C4-2B (cell line): ENCODE measurements around the gene TUBB4B.

Experiments
- H3K27ac ChIP-seq: fragments of 450-650 bp; 2 replicates; pipeline ENCODE4 v1.5.1; 2017
- ZFX ChIP-seq: fragments of 450-650 bp; IDR thresholded peaks from 2 replicates; pipeline ENCODE4 v1.6.1; 2017
- TF ChIP-seq, protein P1 (sequence below): fragments of 450-650 bp; conservative IDR thresholded peaks from 2 replicates; pipeline ENCODE4 v1.5.1; 2017; ENCODE audit warnings: mild to moderate bottlenecking

Gene TUBB4B

DNA sequence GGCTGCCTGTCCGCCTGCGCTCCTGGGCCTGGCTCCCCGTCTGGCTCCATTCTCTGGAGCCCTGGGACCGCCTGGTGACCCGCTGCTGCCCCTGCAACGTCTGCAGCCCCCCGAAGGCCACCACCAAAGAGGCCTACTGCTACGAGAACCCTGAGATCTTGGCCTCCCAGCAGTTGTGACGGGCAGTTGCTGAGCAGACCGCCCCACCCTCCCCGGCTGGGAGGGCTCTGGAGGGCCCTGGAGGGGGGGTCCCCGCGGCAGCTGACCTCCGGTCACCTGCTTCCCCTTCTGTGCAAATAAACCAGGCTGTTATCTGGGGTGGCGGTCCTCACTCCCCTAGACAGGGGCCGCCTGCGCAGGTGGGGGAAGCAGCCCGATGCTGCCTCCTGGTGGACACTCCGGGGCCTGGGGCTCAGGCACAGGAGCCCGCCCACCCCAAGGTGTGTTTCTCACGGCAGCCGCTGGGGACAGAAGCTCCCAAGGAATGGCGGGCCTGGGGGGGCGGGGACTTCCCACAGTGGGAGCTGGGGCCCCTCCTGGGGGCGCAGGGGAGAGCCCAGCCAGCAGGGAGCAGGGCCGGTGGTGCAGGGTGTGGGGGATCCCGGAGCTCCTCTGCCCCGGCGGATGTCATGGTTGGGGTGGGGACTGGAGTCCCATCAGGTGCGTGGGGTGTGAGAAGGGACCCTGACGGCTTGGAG lies 4.7 kb upstream of the TUBB4B start:
- TF ChIP-seq, protein P1, sequence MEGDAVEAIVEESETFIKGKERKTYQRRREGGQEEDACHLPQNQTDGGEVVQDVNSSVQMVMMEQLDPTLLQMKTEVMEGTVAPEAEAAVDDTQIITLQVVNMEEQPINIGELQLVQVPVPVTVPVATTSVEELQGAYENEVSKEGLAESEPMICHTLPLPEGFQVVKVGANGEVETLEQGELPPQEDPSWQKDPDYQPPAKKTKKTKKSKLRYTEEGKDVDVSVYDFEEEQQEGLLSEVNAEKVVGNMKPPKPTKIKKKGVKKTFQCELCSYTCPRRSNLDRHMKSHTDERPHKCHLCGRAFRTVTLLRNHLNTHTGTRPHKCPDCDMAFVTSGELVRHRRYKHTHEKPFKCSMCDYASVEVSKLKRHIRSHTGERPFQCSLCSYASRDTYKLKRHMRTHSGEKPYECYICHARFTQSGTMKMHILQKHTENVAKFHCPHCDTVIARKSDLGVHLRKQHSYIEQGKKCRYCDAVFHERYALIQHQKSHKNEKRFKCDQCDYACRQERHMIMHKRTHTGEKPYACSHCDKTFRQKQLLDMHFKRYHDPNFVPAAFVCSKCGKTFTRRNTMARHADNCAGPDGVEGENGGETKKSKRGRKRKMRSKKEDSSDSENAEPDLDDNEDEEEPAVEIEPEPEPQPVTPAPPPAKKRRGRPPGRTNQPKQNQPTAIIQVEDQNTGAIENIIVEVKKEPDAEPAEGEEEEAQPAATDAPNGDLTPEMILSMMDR: peak; percentile 100
- TF ChIP-seq ZFX: no peak
- peak overlapping the region; percentile 29 for H3K27ac ChIP-seq

DNA sequence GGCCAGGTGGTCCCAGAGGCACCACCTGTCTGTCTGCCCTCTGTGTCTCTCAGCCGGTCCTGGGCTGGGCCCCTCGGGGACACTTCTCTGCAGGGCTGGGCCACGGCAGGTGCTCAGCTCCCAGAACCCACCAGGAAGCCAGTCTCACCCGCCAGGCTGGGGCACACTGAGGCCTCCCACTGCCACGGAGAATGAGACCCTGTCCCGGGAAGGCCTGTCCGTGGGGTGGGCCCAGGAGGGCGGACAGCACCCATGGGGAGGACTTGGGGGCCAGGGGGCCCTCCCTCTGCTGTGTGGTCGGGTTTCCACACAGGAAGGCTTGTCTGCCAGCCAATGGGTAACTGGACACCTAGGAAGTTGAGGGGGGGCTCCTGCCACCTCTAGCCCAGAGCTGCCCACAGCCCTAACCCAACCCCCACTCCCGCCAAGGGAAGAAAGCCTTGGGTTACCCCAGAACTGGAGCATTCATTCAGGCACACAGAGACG lies 4.1 kb upstream of the TUBB4B start:
- peak overlapping the region; percentile 29 for H3K27ac ChIP-seq
- TF ChIP-seq ZFX: no peak
- TF ChIP-seq, protein P1: no peak; the same call in 1 of the 2 replicates

DNA sequence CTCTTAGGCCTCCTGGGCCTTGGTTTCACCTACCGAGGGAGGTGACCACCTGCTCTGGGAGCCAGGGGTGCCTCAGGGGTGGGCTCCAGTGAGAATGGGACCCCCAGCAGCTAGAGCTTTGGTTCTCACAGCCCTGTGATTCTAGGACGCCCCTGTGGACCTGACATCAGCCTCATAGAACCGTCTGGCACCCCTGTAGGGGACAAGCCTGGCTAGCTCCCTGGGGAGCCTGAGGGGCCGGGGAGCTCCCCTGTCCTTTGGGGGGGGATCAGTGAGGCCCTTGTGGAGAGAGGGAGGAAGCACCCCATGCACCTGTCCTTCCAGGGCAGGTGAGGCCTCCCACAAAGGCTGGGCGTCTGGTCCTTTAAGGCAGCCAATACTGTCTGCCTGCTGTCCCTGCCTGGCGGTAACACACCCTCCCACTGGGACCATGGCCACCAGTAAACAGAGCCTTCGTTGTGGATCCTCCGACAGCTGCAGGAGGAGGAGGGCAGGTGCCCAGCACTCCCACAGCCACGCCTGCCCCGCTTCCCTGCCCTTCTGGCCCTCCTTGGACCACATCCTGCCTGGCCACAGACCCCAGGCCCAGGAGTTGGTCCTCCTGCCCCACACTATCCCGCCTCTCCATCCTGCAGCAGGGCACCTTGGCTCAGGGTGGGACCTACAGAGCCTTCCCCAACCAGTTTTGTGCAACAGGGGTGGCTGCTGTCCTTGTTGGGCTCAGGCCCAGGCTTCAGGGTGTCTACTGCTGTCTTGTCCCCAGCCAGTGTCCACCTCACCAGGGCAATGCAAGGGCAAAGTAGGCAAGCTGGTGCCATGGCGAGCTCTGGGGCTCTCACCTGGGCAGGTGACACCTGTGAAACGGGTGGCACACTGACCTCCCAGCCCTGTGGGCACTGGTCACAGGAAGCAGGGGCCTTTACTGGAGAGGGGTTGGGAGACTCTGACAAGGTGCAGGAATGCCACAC lies 3.0 kb upstream of the TUBB4B start:
- H3K27ac ChIP-seq: peak overlapping the region; percentile 29
- no peak for TF ChIP-seq ZFX
- TF ChIP-seq, protein P1: no peak

DNA sequence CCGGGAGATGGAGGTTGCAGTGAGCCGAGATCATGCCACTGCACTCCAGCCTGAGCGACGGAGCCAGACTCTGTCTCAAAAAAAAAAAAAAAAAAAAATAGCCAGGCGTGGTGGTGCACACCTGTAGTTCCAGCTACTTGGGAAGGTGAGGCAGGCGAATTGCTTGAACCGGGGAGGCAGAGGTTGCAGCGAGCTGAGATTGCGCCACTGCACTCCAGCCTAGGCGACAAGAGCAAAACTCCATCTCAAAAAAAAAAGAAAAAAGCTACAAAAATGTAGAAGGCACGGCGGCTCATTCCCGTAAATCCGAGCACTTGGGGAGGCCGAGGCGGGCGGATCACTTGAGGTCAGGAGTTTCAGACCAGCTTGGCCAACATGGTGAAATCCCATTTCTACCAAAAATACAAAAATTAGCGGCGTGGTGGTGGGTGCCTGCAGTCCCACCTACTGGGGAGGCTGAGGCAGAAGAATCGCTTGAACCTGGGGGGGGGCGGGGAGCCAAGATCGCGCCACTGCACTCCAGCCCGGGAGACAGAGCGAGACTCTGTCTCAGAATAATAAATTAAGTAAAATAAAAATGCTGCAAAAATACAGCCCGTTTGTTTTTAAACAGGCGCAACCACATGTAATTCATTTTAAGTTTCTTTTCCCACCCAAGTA lies 1.4 kb upstream of the TUBB4B start:
- H3K27ac ChIP-seq: peak overlapping the region; percentile 99

DNA sequence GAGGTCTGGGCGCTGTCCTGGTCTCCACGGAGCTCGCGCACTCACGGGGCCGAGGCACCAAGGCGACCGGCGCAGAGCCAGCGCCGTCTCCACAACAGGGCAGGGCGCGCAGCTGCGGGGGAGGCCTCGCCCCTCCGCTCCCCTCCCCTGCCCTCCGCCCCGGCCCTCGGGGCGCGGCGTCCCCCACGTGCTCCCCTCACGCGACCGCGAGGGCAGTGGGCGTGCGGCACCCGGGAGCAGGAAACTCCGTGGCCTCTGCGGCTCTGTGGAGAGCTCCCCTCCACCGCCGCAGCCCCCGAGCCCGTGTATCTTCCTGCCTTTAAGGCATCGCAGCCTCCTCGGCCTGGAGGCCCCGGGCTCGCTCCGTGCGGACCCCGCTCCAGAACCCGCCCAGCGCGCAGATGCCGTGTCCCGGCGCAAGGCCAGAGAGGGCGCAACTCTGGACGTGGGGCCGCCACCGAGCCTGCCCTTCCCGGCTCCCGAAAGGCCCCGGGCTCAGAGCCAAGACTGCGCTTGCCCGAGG lies 708 bp upstream of the TUBB4B start:
- H3K27ac ChIP-seq: peak overlapping the region; percentile 99
- peak; percentile 92; the same call in 1 of the 2 replicates for TF ChIP-seq ZFX
- TF ChIP-seq, protein P1: no peak

DNA sequence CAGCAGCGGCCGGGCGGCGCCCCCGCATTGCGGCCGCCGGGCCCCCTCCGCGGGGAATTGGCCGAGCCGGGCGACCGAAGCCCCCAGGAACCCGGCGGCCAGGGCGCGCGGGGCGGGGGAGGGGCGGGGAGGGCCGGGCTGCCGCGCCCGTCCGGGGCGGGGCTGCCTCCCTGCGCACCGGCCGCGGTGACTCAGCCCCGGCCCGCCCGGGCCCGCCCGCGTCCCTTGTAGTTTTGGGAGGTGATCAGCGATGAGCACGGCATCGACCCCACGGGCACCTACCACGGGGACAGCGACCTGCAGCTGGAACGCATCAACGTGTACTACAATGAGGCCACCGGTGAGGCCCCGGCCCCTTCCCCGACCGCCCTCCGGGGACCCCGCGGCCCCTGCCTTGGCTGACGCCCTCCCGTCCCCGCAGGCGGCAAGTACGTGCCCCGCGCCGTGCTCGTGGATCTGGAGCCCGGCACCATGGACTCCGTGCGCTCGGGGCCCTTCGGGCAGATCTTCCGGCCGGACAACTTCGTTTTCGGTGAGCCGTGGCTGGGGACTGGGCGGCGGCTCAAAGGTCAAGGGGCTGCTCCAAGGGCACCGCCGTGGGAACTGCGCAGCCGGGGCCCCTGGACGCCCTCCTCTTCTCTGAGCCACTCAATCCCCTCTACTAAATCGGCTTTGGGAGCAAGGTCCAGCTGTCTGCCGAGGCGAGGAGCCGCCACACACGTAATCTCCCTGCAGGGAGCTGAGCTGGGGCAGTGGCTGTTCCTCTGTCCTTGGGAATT lies 592 bp downstream of the TUBB4B start:
- TF ChIP-seq ZFX: peak; percentile 54; the same call in 1 of the 2 replicates
- TF ChIP-seq, protein P1: no peak
- H3K27ac ChIP-seq: peak overlapping the region; percentile 99
